ENCODE measurements around the gene KPNA4. TPM values are rescaled to one million over a fixed set of nuclear protein-coding genes. Genes with fewer than 3 reads are reported as not detected.
"Not testable (repeated sequence)": the region's sequence is repeated elsewhere in the genome, so short reads cannot be mapped to it uniquely, and the experiment has no call there.

KPNA4 gene
- total RNA-seq, 4 donors from 2014 or later = 23.0 to 27.7 (median 24.6) TPM

- no peak overlapping the region for H3K4me3 ChIP-seq (ENCODE audit: low read depth, poor library complexity, severe bottlenecking)
- 60 to 65% methylated on average over 3 of the region's 3 CpGs for WGBS, 2 donors
- DNase-seq (ENCODE audit: low spot score in 2 of 2) = no peak
- intact Hi-C loops (cut with DNase I; ENCODE audit: low total_unique reads) = no loop called here
- TF ChIP-seq CTCF (IDR thresholded peaks at IDR 0.05) (no peak), POLR2A (IDR thresholded peaks at IDR 0.05) (no peak)
These were observed 42.5 kb upstream of the KPNA4 start for GRCh38 chr3:160607826-160608225.

DNA sequence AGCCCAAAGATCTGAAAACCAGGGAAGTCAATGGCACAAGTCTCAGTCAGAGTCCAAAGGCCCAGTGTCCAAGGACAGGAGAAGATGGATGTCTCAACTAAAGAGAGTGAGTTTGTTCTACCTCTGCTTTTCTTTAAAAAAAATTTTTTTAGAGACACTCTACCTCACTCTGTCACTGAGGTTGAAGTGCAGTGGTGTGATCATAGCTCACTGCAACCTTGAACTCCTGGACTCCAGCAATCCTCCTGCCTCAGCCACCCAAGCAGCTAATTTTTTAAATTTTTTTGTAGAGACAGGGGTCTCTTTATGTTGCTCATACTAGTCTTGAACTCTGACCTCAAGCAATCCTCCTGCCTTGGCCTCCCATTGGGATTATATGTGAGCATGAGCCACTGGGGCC, 39.9 kb upstream of the KPNA4 start:
- intact Hi-C loops (cut with DNase I; ENCODE audit: low total_unique reads) = no loop called here
- no peak for DNase-seq (ENCODE audit: low spot score in 2 of 2)
- H3K4me3 ChIP-seq (ENCODE audit: low read depth, poor library complexity, severe bottlenecking) = no peak overlapping the region
- TF ChIP-seq POLR2A (IDR thresholded peaks at IDR 0.05) (no peak), CTCF (IDR thresholded peaks at IDR 0.05) (no peak)

DNA sequence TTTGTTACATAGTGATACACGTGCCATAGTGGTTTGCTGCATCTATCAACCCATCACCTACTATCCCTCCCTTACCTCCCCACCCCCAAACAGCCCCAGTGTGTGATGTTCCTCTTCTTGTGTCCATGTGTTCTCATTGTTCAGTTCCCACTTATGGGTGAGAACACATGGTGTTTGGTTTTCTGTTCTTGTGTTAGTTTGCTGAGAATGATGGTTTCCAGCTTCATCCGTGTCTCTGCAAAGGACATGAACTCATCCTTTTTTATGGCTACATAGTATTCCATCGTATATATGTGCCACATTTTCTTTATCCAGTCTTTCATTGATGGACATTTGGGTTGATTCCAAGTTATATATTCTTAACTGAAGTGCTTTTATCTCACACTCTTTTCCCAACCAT, 38.5 kb upstream of the KPNA4 start:
- DNase-seq (ENCODE audit: low spot score in 2 of 2); intact Hi-C loops (cut with DNase I; ENCODE audit: low total_unique reads); H3K4me3 ChIP-seq (ENCODE audit: low read depth, poor library complexity, severe bottlenecking): not testable (repeated sequence)
- 84 to 85% methylated on average over 3 of the region's 3 CpGs for WGBS, 2 donors

GRCh38 chr3:160602259-160602658, 36.9 kb upstream of the KPNA4 start:
- no peak for DNase-seq (ENCODE audit: low spot score in 2 of 2)
- TF ChIP-seq CTCF (IDR thresholded peaks at IDR 0.05) = no peak
- TF ChIP-seq POLR2A (IDR thresholded peaks at IDR 0.05) = no peak

DNA sequence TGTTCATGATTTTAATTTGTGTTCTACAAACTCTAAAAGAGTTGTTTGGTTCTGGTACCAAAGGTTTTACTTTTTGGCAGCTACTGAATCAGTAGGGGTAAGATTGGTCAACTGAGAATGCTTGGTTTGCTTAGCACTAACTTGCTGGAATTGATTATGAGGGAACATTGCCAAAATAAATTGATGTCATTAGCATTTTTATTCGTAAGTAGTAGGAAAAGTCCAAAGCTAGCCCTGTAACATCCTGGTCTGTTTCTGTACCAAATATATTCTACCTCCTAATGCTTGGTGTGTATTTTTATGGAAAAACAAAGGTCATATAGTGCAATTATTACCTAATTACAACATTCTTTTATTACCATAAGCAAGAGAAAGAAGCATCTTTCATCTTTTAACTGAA, 35.9 kb upstream of the KPNA4 start:
- no peak for DNase-seq (ENCODE audit: low spot score in 2 of 2)
- H3K4me3 ChIP-seq (ENCODE audit: low read depth, poor library complexity, severe bottlenecking) = no peak overlapping the region
- intact Hi-C loops (cut with DNase I; ENCODE audit: low total_unique reads) = no loop called here
- TF ChIP-seq CTCF (IDR thresholded peaks at IDR 0.05) (no peak), POLR2A (IDR thresholded peaks at IDR 0.05) (no peak)
- WGBS, 2 donors = 26 to 31% methylated on average over 1 of the region's 1 CpG

More at GRCh38 chr3:160602259-160602658, 36.9 kb upstream of the KPNA4 start:
- no peak overlapping the region for H3K4me3 ChIP-seq (ENCODE audit: low read depth, poor library complexity, severe bottlenecking)
- intact Hi-C loops (cut with DNase I; ENCODE audit: low total_unique reads) = no loop called here

DNA sequence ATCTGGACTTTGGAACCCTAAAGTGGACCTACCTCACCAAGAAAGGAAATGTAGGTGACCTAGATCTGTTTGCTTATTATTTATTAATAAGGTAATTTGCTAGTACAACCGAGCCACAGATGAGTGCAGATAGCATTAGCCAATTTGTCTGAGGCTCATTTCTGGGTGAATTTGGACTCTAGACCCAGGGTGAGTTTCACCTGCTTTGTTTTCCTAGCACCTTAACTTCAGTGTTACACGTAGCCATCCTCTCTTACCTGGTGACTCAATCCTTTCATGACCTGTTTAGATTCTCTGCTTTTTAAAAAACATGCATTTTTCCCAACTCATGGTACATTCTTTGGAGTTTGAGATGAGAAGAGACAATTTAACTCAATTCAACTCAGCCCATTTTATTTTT, 33.5 kb upstream of the KPNA4 start:
- intact Hi-C loops (cut with DNase I; ENCODE audit: low total_unique reads) = no loop called here
- WGBS, 2 donors = 72 to 76% methylated on average over 2 of the region's 2 CpGs
- TF ChIP-seq CTCF (IDR thresholded peaks at IDR 0.05) = no peak
- TF ChIP-seq POLR2A (IDR thresholded peaks at IDR 0.05) = no peak
- no peak overlapping the region for H3K4me3 ChIP-seq (ENCODE audit: low read depth, poor library complexity, severe bottlenecking)
- no peak for DNase-seq (ENCODE audit: low spot score in 2 of 2)
